Endothelial cell of umbilical vein (primary cell): ENCODE measurements around the gene ADH1A. TPM values are rescaled to one million over a fixed set of nuclear protein-coding genes. Genes with fewer than 3 reads are reported as not detected.

Experiments
- BruUV-seq: library from RNA; stranded (reverse); fragments of 400-500 nt; replicated peaks from 2 replicates; lab custom pipeline; 2021; lab: Mats Ljungman, UMichigan
- CTCF ChIA-PET: fragments of 300-600, 350-600 bp; sonication (Branson Sonifier 250); formaldehyde crosslinking; loops from one replicate; lab custom pipeline; 2021; ENCODE audit warnings: antibody characterized with exemption, inconsistent platforms; lab: Charles Lee
- POLR2A ChIA-PET: fragments of 300-600, 350-600 bp; sonication (Branson Sonifier 250); formaldehyde crosslinking; loops from one replicate; lab custom pipeline; 2021; ENCODE audit warnings: antibody characterized with exemption, inconsistent platforms; lab: Charles Lee
- DNase-seq: peaks from one replicate; pipeline ENCODE4 v3.0.0-alpha.2; 2011; ENCODE audit warnings: low read depth, low spot score
- FAIRE-seq: peaks from 2 replicates; lab custom pipeline; 2011; peaks lifted over from hg19 to GRCh38; lab: Jason Lieb, UNC
- H2AFZ ChIP-seq: 2 replicates; pipeline ENCODE4 v1.6.0; 2012; ENCODE audit warnings: low read depth, low read length, control low read depth, inconsistent platforms
- H3K27ac ChIP-seq: 2 replicates; pipeline ENCODE4 v1.5.1; 2011; ENCODE audit warnings: low read depth, mild to moderate bottlenecking, control low read depth, low read length, moderate library complexity; ENCODE audit not compliant: insufficient read depth
- H3K27me3 ChIP-seq, 2 experiments: 2 replicates each; pipeline versions ENCODE4 v1.6.0 to v1.6.1; 2011; ENCODE audit warnings: low read length in 2 of 2, mixed read lengths in 1 of 2; ENCODE audit not compliant: control insufficient read depth in 2 of 2, insufficient read depth in 2 of 2
- H3K36me3 ChIP-seq, 2 experiments: 2 replicates in 1 of 2; 3 replicates in 1 of 2; pipeline ENCODE4 v1.5.1; 2011; ENCODE audit warnings: low read length in 2 of 2, mild to moderate bottlenecking in 1 of 2, moderate library complexity in 1 of 2; ENCODE audit not compliant: control insufficient read depth in 2 of 2, insufficient read depth in 2 of 2; ENCODE audit errors: extremely low read depth in 1 of 2
- H3K4me1 ChIP-seq: 3 replicates; pipeline ENCODE4 v1.5.1; 2011; ENCODE audit warnings: mild to moderate bottlenecking, low read length; ENCODE audit not compliant: control insufficient read depth, insufficient read depth; ENCODE audit errors: extremely low read depth
- H3K4me2 ChIP-seq: 2 replicates; pipeline ENCODE4 v1.6.1; 2011; ENCODE audit warnings: low read length, control low read depth, mixed read lengths; ENCODE audit not compliant: insufficient read depth
- H3K4me3 ChIP-seq, 3 experiments: fragments of 200-600 bp in 1 of 3; sonication (generic), shearing (Covaris generic) in 1 of 3; replicated peaks in 1 of 3; 2 replicates each; pipeline ENCODE4 v1.5.1; 2011 to 2016; ENCODE audit warnings: control low read depth in 3 of 3, low read length in 3 of 3, mild to moderate bottlenecking in 2 of 3, inconsistent platforms in 1 of 3, low read depth in 1 of 3, moderate library complexity in 1 of 3; ENCODE audit not compliant: insufficient read depth in 1 of 3
- H3K79me2 ChIP-seq: 2 replicates; pipeline ENCODE4 v1.6.0; 2012; ENCODE audit warnings: low read length, inconsistent platforms; ENCODE audit not compliant: control insufficient read depth, insufficient read depth
- H3K9ac ChIP-seq: replicated peaks from 2 replicates; pipeline ENCODE3; 2011; ENCODE audit warnings: low read length, control low read depth; ENCODE audit not compliant: insufficient read depth; ENCODE audit errors: extremely low read depth
- H3K9me1 ChIP-seq: replicated peaks from 3 replicates; pipeline ENCODE4 v1.6.0; 2011; ENCODE audit warnings: mild to moderate bottlenecking, low read length; ENCODE audit not compliant: control insufficient read depth, insufficient read depth; ENCODE audit errors: extremely low read depth
- H3K9me3 ChIP-seq: replicated peaks from 2 replicates; pipeline ENCODE4 v1.5.1; 2012; ENCODE audit warnings: low read length, inconsistent platforms; ENCODE audit not compliant: control insufficient read depth, insufficient read depth
- H4K20me1 ChIP-seq: replicated peaks from 2 replicates; pipeline ENCODE3; 2011; ENCODE audit warnings: mild to moderate bottlenecking, low read length; ENCODE audit not compliant: control insufficient read depth, insufficient read depth; ENCODE audit errors: extremely low read depth
- EZH2 ChIP-seq: IDR thresholded peaks from 2 replicates; pipeline ENCODE4 v1.6.1; 2012; ENCODE audit warnings: borderline replicate concordance, low read depth, mild to moderate bottlenecking, moderate library complexity, low read length, inconsistent platforms; ENCODE audit not compliant: severe bottlenecking
- FOS ChIP-seq: IDR thresholded peaks from 2 replicates; pipeline ENCODE4 v1.6.1; 2011; ENCODE audit warnings: mild to moderate bottlenecking, low read length, moderate library complexity, borderline replicate concordance; ENCODE audit not compliant: insufficient read depth
- GATA2 ChIP-seq: IDR thresholded peaks from 2 replicates; pipeline ENCODE4 v1.7.0; 2011; ENCODE audit warnings: low read depth, mild to moderate bottlenecking, moderate library complexity, mixed read lengths, low read length; ENCODE audit not compliant: insufficient read length, insufficient read depth
- JUN ChIP-seq: IDR thresholded peaks from 2 replicates; pipeline ENCODE4 v1.6.1; 2011; ENCODE audit warnings: borderline replicate concordance, low read depth; ENCODE audit not compliant: insufficient read length, insufficient read depth
- MYC ChIP-seq: IDR thresholded peaks from one replicate; pipeline ENCODE4 v1.6.1; 2011; ENCODE audit warnings: mild to moderate bottlenecking, low read depth, low read length
- POLR2A ChIP-seq: IDR thresholded peaks from 2 replicates; pipeline ENCODE4 v1.6.1; 2012; ENCODE audit warnings: low read depth, mild to moderate bottlenecking, control low read depth, low read length
- POLR2AphosphoS5 ChIP-seq: IDR thresholded peaks from 2 replicates; pipeline ENCODE4 v1.6.1; 2012; ENCODE audit warnings: low read depth, mild to moderate bottlenecking, control low read depth, low read length, moderate library complexity; ENCODE audit not compliant: insufficient read depth
- dilution Hi-C: fragments of 300-500 bp; cut with MboI; formaldehyde crosslinking; loops from one replicate; pipeline ENCODE4 v1.15.0; 2019; ENCODE audit warnings: low sequenced_read_pairs; ENCODE audit not compliant: extremely low pct_ligation_motif_present
- intact Hi-C: fragments of 100-400 bp; cut with micrococcal nuclease; formaldehyde crosslinking; loops from one replicate; pipeline ENCODE4 v1.10.0; 2022
- polyA plus RNA-seq, 4 experiments: library from polyadenylated mRNA; depleted of rRNA in 3 of 4; stranded (reverse) in 3 of 4; unstranded in 1 of 4; fragments of >200 nt; gene quantifications; 2 replicates each; pipeline versions ENCODE4 v1.2.1 to v1.2.3, GENCODE V29; 2011 to 2012; ENCODE audit warnings: missing spikeins in 1 of 4
- total RNA-seq: library from RNA; stranded (reverse); gene quantifications from 2 replicates; pipeline ENCODE4 v1.2.3, GENCODE V29; 2021
- TF ChIP-seq, protein P1 (sequence below), 2 donors: IDR thresholded peaks; 1 replicate in 1 of 2; 2 replicates in 1 of 2; pipeline ENCODE4 v1.5.1; 2011; ENCODE audit warnings: low read length in 2 of 2, mild to moderate bottlenecking in 2 of 2, moderate library complexity in 2 of 2, control low read depth in 1 of 2, inconsistent platforms in 1 of 2, low read depth in 1 of 2; ENCODE audit not compliant: insufficient read depth in 1 of 2; ENCODE audit errors: extremely low read depth in 1 of 2
- TF ChIP-seq, protein P2 (sequence below): IDR thresholded peaks from 2 replicates; pipeline ENCODE4 v1.6.1; 2011; ENCODE audit not compliant: insufficient read depth, insufficient read length

ADH1A gene
- total and polyA plus RNA-seq, 2 donors (not counting 3 experiments of a cell fraction or from before 2014, with no cell fraction given) = not detected

DNA sequence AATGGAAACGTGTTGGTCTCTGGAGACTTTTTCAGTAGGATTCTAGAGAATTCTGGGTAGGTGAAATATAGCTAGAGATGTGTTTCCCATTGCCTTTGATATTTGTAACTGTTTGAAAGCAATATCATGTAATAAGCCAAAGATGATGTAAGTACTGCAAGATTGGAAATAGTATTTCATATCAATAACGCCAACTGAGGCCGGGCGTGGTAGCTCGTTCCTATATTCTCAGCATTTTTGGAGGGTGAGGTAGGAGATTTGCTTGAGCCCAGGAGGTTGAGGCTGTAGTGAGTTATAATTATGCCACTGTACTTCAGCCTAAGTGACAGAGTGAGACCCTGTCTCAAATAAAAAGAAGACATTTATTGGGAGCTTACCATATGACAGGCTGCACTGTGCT lies 9.5 kb downstream of the ADH1A start:
- Histone ChIP-seq H3K4me3 (no peak overlapping the region), H3K9me3 (no peaks in the 10 kb centered on the region), H3K4me1 (no peaks in the 10 kb centered on the region), H3K9ac (no peak overlapping the region), H3K4me2 (no peak overlapping the region), H2AFZ (no peak overlapping the region), H3K27me3 (no peaks in the 10 kb centered on the region), H3K36me3 (no peaks in the 10 kb centered on the region), H3K27ac (no peak overlapping the region), H3K9me1 (no peaks in the 10 kb centered on the region), H4K20me1 (no peaks in the 10 kb centered on the region), H3K79me2 (no peaks in the 10 kb centered on the region)
- ChIA-PET CTCF (no interaction called here), POLR2A (no interaction called here)
- dilution Hi-C loops = no loop called here
- FAIRE-seq (no peak), DNase-seq (no peak)
- TF ChIP-seq FOS (no peak), MYC (no peak), EZH2 (no peak), POLR2A (no peak), POLR2AphosphoS5 (no peak), GATA2 (no peak), JUN (no peak)
- TF ChIP-seq, protein P1, sequence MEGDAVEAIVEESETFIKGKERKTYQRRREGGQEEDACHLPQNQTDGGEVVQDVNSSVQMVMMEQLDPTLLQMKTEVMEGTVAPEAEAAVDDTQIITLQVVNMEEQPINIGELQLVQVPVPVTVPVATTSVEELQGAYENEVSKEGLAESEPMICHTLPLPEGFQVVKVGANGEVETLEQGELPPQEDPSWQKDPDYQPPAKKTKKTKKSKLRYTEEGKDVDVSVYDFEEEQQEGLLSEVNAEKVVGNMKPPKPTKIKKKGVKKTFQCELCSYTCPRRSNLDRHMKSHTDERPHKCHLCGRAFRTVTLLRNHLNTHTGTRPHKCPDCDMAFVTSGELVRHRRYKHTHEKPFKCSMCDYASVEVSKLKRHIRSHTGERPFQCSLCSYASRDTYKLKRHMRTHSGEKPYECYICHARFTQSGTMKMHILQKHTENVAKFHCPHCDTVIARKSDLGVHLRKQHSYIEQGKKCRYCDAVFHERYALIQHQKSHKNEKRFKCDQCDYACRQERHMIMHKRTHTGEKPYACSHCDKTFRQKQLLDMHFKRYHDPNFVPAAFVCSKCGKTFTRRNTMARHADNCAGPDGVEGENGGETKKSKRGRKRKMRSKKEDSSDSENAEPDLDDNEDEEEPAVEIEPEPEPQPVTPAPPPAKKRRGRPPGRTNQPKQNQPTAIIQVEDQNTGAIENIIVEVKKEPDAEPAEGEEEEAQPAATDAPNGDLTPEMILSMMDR (IDR thresholded peaks at IDR 0.05; ENCODE audit: extremely low read depth in 1 of 2, insufficient read depth in 1 of 2, low read depth in 1 of 2, low read length in 2 of 2) = no peak
- TF ChIP-seq, protein P2, sequence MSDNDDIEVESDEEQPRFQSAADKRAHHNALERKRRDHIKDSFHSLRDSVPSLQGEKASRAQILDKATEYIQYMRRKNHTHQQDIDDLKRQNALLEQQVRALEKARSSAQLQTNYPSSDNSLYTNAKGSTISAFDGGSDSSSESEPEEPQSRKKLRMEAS = no peak
- BruUV-seq = no TSS peak
- intact Hi-C loops = no loop called here
